Peyer's patch (tissue), 4 donors: ENCODE results near the gene RAP1GAP. TPM values are rescaled to one million over a fixed set of nuclear protein-coding genes. Genes with fewer than 3 reads are reported as not detected.

Experiments used
- DNase-seq, 3 donors: peaks; one replicate each; pipeline ENCODE4 v3.0.0-alpha.2; 2017 to 2019
- H3K27ac ChIP-seq, 4 donors: fragments of 200-600 bp; sonication (generic); one replicate each; pipeline ENCODE4 v1.5.1; 2016 to 2019
- H3K27me3 ChIP-seq, 2 donors: fragments of 200-600 bp; sonication (generic); one replicate each; pipeline ENCODE4 v1.5.1; 2019
- H3K36me3 ChIP-seq, 3 donors: fragments of 200-600 bp; sonication (generic); one replicate each; pipeline ENCODE4 v1.5.1; 2016 to 2019
- H3K4me1 ChIP-seq, 4 donors: fragments of 200-600 bp; sonication (generic); one replicate each; pipeline ENCODE4 v1.5.1; 2016 to 2019
- H3K4me3 ChIP-seq, 4 donors: fragments of 200-600 bp; sonication (generic); 1 replicate in 3 of 4; 2 replicates in 1 of 4; pipeline ENCODE4 v1.5.1; 2016 to 2019; ENCODE audit warnings: mild to moderate bottlenecking in 1 of 4
- H3K9me3 ChIP-seq, 4 donors: fragments of 200-600 bp; sonication (generic); one replicate each; pipeline ENCODE4 v1.5.1; 2016 to 2019; ENCODE audit warnings: mild to moderate bottlenecking in 1 of 4
- POLR2A ChIP-seq, 2 donors: fragments of 450-650 bp; IDR thresholded peaks; one replicate each; pipeline ENCODE4 v1.5.1; 2017; ENCODE audit warnings: antibody characterized with exemption in 2 of 2, mild to moderate bottlenecking in 2 of 2, moderate library complexity in 2 of 2
- total RNA-seq, 4 donors: library from RNA; depleted of rRNA; stranded (reverse); fragments of >200 nt; gene quantifications; one replicate each; pipeline ENCODE4 v1.1.0, GENCODE V29; 2016
- TF ChIP-seq, protein P1 (sequence below), 6 experiments: fragments of 450-650 bp in 4 of 6; fragments of 200-600 bp in 2 of 6; sonication (generic) in 1 of 6; IDR thresholded peaks; one replicate each; pipeline ENCODE4 v1.5.1; 2017 to 2019; ENCODE audit warnings: antibody characterized with exemption in 6 of 6, mild to moderate bottlenecking in 3 of 6, moderate library complexity in 1 of 6

RAP1GAP gene
- total RNA-seq, 4 donors from 2014 or later = 32.2 to 65.3 (median 57.0) TPM

DNA sequence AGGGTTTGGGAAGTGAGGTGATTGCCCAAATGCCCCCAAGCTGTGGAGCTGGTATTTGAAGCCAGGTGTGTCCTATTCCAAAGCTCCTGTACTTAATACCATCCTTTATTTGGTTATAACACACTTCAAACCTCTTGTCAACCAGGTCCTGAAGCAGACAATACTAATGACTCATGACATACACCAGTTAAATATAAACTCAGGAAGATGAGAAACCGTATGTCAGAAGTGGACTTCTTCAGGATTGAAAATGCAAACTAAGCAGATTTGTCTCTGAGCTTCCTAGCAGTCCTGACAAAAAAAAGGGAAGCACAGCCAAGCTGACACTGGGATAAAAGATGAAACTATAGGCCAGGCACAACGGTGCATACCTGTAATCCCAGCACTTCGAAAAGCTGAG lies 89.4 kb downstream of the RAP1GAP start:
- H3K4me1 ChIP-seq = peaks cover 0 to 2% (median 0%) of the 10 kb centered on the region in 4 donors
- H3K36me3 ChIP-seq = no peaks in the 10 kb centered on the region
- H3K9me3 ChIP-seq = no peaks in the 10 kb centered on the region
- TF ChIP-seq, protein P1, sequence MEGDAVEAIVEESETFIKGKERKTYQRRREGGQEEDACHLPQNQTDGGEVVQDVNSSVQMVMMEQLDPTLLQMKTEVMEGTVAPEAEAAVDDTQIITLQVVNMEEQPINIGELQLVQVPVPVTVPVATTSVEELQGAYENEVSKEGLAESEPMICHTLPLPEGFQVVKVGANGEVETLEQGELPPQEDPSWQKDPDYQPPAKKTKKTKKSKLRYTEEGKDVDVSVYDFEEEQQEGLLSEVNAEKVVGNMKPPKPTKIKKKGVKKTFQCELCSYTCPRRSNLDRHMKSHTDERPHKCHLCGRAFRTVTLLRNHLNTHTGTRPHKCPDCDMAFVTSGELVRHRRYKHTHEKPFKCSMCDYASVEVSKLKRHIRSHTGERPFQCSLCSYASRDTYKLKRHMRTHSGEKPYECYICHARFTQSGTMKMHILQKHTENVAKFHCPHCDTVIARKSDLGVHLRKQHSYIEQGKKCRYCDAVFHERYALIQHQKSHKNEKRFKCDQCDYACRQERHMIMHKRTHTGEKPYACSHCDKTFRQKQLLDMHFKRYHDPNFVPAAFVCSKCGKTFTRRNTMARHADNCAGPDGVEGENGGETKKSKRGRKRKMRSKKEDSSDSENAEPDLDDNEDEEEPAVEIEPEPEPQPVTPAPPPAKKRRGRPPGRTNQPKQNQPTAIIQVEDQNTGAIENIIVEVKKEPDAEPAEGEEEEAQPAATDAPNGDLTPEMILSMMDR (IDR thresholded peaks at IDR 0.05) = no peak
- no peak for TF ChIP-seq POLR2A (IDR thresholded peaks at IDR 0.05)
- H3K27me3 ChIP-seq = no peaks in the 10 kb centered on the region
- DNase-seq = no peak
- H3K27ac ChIP-seq = no peak overlapping the region
- no peak overlapping the region for H3K4me3 ChIP-seq

GRCh38 chr1:21577933-21578332 lies 91.2 kb downstream of the RAP1GAP start:
- DNase-seq = no peak
- Histone ChIP-seq H3K9me3 (no peaks in the 10 kb centered on the region), H3K4me1 (peaks cover 0 to 10% (median 0%) of the 10 kb centered on the region in 4 donors), H3K27ac (no peak overlapping the region), H3K4me3 (no peak overlapping the region), H3K36me3 (no peaks in the 10 kb centered on the region), H3K27me3 (no peaks in the 10 kb centered on the region)
- TF ChIP-seq, protein P1 (IDR thresholded peaks at IDR 0.05) = no peak
- TF ChIP-seq POLR2A (IDR thresholded peaks at IDR 0.05) = no peak

GRCh38 chr1:21577324-21577723 lies 91.8 kb downstream of the RAP1GAP start:
- no peaks in the 10 kb centered on the region for H3K9me3 ChIP-seq
- H3K27ac ChIP-seq = no peak overlapping the region
- TF ChIP-seq, protein P1 (IDR thresholded peaks at IDR 0.05) = no peak
- TF ChIP-seq POLR2A (IDR thresholded peaks at IDR 0.05) = no peak
- no peak overlapping the region for H3K4me3 ChIP-seq
- DNase-seq = no peak
- H3K4me1 ChIP-seq = peaks cover 0 to 10% (median 0%) of the 10 kb centered on the region in 4 donors
- H3K36me3 ChIP-seq = no peaks in the 10 kb centered on the region
- H3K27me3 ChIP-seq = no peaks in the 10 kb centered on the region

DNA sequence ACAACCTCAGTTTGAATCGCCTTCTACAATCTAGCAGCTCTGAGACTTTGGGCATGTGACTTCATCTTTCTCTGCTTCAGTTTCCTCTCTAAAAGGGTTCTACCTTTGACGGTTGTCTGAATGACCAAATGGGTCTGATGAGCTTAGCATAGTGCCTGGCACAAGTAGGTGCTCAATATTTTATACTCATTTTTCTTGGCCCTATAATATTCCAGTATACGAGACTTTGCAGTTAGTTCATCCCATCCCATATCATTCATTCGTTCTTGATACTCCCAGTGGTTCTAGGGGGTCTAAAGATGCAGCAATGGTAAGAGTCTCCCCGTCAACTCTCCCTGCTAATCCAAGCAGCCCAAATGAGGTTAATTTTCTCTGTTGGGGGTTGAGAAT lies 92.4 kb downstream of the RAP1GAP start:
- Histone ChIP-seq H3K9me3 (no peaks in the 10 kb centered on the region), H3K36me3 (no peaks in the 10 kb centered on the region), H3K27me3 (no peaks in the 10 kb centered on the region), H3K4me3 (no peak overlapping the region), H3K27ac (no peak overlapping the region), H3K4me1 (peaks cover 0 to 10% (median 0%) of the 10 kb centered on the region in 4 donors)
- TF ChIP-seq, protein P1 (IDR thresholded peaks at IDR 0.05) = no peak
- no peak for DNase-seq

DNA sequence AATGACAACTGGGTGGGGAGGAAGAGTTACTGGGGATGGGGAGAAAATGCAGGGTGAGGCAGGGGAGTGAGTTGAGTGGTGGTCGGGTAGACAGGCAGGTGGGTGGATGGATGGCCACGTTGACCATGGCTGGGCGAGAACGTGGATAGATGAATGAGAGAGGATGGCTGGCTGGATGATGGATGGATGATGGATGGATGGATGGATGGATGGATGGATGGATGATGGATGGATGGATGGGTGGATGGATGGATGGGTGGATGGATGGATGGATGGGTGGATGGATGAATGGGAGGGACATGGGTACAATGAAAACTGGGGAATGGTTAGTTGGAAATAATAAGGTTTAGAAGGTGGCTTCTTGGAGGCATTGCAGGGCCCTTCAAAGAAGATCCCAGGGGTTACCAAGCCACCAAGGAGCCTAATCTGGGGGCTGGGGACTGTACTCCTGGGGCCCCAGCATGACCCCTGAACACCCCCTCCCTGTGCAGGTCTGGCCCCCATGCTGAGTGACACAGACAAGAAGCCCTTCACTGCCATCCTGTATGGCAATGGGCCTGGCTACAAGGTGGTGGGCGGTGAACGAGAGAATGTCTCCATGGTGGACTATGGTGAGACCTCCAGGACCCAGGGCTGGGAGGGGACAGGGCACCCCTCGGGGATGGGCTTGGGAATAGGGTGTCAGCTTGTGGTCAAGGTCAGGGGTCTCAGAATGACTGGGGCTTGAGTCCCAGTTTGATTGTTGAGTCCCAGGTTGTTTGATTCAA lies 92.9 kb downstream of the RAP1GAP start:
- DNase-seq = no peak
- no peaks in the 10 kb centered on the region for H3K9me3 ChIP-seq
- H3K36me3 ChIP-seq = no peaks in the 10 kb centered on the region
- H3K4me3 ChIP-seq = no peak overlapping the region
- peaks cover 0 to 10% (median 0%) of the 10 kb centered on the region in 4 donors for H3K4me1 ChIP-seq
- H3K27me3 ChIP-seq = no peaks in the 10 kb centered on the region
- no peak overlapping the region for H3K27ac ChIP-seq
- TF ChIP-seq, protein P1 (IDR thresholded peaks at IDR 0.05) = no peak
- no peak for TF ChIP-seq POLR2A (IDR thresholded peaks at IDR 0.05)
